ENCODE measurements around the gene OXCT1.

DNA sequence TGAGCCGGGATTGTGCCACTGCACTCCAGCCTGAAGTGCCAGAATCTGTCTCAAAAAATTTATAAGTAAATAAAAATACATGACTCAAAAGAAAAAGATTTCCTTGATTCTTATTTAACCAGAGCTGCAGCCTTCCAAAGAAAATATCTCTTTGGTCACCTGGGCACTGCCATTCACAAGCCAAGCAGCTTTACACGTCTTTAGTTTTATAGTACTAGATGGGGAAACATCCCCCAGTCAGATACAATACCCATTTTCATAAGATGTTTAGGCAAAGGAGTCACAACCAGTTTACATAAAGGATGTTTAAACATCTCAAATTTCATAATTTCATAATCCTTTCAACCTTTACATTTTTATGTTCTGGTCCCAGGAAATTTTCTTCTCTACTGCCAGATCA, 13.7 kb upstream of the OXCT1 start:
- TF ChIP-seq GATA3 (IDR thresholded peaks at IDR 0.05; ENCODE audit: low read depth, low read length) (no peak), GATA2 (IDR thresholded peaks at IDR 0.05; ENCODE audit: low read depth, low read length) (no peak)

All from SH-SY5Y (cell line).